Cardiac fibroblast (primary cell): ENCODE data around the gene MGAT5B.

Experiments used
- DNase-seq, 2 donors: peaks; one replicate each; pipeline versions ENCODE4 v3.0.0 to v3.0.0-alpha.2; 2010; ENCODE audit warnings: low read depth in 2 of 2
- H3K4me3 ChIP-seq, 2 donors: replicated peaks in 1 of 2; 1 replicate in 1 of 2; 2 replicates in 1 of 2; pipeline ENCODE4 v1.5.1; 2011; ENCODE audit warnings: low read depth in 2 of 2, low read length in 2 of 2, mild to moderate bottlenecking in 2 of 2, moderate library complexity in 1 of 2
- TF ChIP-seq, protein P1 (sequence below): IDR thresholded peaks from one replicate; pipeline ENCODE4 v1.5.1; 2011; ENCODE audit warnings: low read depth, mild to moderate bottlenecking, low read length, inconsistent platforms

The MGAT5B gene

DNA sequence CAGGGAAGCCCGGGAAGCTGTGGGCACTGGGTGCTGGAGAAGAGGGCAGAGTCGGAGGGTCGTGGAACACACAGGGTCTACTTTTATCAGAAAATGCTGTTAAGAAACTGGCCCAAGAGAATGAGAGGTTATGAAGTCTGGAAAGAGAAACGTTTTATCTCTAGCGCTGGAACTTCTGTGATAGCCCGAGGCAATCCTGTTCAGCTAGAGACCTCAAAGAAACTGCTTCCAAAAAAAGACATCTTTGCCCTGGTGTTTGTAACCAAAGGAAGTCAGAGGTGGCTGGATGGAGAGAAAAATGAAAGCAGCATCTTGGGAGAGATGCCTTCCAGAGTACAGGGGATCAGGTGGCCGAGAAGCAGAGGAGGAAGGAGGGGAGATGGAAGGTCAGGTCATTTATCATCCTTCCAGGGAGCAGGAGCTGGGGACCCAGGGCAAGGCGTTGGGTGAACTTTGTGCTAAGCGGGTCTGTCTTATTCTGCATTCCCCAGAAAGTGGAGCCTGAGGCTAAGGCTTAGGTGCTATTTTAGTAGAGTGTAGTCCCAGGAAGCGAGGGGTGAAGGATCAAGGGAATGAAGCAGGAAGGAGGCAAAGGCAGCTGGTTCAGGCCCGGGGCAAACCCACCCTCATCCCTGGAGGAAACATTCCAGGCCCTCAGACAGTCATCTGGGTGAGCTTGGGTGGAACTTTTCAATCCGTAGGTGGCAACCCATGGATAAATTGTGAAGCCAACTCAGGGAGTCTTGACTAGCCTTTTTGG is 66.5 kb downstream of the MGAT5B start:
- no peak for DNase-seq
- TF ChIP-seq, protein P1, sequence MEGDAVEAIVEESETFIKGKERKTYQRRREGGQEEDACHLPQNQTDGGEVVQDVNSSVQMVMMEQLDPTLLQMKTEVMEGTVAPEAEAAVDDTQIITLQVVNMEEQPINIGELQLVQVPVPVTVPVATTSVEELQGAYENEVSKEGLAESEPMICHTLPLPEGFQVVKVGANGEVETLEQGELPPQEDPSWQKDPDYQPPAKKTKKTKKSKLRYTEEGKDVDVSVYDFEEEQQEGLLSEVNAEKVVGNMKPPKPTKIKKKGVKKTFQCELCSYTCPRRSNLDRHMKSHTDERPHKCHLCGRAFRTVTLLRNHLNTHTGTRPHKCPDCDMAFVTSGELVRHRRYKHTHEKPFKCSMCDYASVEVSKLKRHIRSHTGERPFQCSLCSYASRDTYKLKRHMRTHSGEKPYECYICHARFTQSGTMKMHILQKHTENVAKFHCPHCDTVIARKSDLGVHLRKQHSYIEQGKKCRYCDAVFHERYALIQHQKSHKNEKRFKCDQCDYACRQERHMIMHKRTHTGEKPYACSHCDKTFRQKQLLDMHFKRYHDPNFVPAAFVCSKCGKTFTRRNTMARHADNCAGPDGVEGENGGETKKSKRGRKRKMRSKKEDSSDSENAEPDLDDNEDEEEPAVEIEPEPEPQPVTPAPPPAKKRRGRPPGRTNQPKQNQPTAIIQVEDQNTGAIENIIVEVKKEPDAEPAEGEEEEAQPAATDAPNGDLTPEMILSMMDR = no peak
- H3K4me3 ChIP-seq = no peak overlapping the region

DNA sequence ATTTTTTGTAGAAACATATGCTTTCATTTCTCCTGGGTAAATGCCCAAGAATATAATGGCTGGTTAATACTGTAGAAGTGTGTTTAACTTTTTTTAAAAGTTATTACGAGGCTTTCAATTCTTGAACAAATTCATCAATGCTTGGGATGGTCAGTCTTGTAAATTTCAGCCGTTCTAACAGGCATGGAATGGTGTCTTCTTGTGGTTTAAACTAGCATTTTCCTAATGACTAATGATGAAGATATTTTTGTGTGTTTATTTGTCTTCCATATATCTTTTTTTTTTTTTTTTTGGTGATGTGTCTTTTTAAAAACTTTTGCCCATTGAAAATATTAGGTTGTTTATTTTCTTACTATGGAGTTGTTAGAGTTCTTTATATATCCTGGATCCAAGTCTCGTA is 67.1 kb downstream of the MGAT5B start:
- DNase-seq = peak; percentile 5 to 25
- no peak overlapping the region for H3K4me3 ChIP-seq
- TF ChIP-seq, protein P1 = no peak

DNA sequence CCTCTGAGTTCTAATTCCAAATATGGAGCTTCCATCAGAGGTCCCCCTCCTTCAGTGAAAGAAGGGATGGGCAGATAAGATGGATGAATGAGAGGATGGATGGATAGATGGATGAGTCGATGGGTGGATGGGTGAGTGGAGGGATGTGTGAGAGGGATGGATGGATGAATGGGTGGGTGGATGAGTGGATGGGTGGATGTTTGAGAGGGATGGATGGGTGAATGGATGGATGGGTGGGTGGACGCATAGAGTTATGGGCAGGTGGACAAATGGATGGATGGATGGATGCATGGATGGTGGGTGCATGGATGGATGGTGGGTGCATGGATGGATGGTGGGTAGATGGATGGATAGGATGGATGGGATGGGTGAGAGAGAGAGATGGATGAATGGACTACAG is 69.0 kb downstream of the MGAT5B start:
- no peak overlapping the region for H3K4me3 ChIP-seq
- TF ChIP-seq, protein P1 = no peak
- DNase-seq = no peak

DNA sequence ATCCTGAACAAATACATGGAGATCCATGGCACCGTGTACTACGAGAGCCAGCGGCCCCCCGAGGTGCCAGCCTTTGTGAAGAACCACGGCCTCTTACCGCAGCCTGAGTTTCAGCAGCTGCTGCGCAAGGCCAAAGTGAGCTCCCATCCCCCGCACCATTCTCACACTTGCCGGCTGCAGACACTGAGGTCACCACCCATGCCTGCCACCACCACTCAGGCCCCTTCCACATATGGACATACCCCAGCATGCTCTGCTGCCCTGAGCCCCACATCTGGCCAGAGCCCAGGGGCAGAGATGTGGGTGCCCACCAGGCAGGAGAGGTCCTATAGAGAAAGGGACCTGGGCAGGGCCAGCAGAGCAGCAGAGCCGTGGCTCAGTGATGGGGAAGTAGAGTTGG is 69.8 kb downstream of the MGAT5B start:
- TF ChIP-seq, protein P1 = no peak
- DNase-seq = no peak
- H3K4me3 ChIP-seq = no peak overlapping the region

DNA sequence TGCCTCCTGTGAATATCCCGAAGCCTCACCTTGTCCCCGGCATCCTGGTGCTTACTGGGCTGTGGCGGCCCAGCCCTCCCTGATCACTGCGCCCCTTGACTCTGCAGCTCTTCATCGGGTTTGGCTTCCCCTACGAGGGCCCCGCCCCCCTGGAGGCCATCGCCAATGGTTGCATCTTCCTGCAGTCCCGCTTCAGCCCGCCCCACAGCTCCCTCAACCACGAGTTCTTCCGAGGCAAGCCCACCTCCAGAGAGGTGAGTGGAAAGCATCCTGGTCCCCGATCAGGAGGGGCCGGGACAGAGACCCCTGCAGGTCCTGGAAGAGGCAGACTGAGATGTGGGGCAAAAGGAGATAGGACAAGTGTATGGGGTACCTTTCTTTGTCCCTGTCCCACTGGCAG is 72.1 kb downstream of the MGAT5B start:
- TF ChIP-seq, protein P1 = no peak
- no peak overlapping the region for H3K4me3 ChIP-seq
- DNase-seq = no peak

DNA sequence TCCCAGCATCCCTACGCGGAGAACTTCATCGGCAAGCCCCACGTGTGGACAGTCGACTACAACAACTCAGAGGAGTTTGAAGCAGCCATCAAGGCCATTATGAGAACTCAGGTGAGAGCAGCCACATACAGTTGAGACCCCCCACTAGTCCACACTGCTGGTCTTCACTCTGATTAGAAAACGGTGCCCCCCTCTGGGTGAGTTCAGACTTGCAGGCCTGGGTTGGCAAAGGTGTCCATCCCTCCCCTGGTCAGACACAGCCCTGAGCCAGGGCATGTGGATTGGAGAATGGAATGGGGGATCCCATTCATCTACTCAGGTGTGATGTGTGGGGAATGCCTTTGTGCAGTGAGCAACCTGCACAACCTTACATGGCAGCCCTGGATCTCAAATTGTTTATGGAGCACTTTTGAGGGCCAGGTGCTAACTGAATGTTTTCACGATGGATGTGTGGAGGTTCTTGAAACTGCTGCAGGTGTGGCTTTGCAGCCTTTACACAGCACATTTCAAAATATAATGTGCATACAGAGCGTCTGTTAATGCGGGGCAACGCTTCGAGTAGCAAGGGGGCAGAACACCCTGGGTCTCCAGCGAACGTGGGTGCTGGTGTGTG is 72.6 kb downstream of the MGAT5B start:
- TF ChIP-seq, protein P1 = peak; percentile 10
- H3K4me3 ChIP-seq = no peak overlapping the region
- DNase-seq = no peak
